GM18861 (cell line): ENCODE results near the gene NTMT2.
"Not testable (repeated sequence)": the region's sequence is repeated elsewhere in the genome, so short reads cannot be mapped to it uniquely, and the experiment has no call there.

ENCODE experiments used
- ATAC-seq: cut with Tn5 transposase; IDR thresholded peaks from one replicate; pipeline ENCODE4 v1.9.1; 2021; ENCODE audit not compliant: unreplicated experiment

Gene NTMT2

GRCh38 chr1:170156594-170156993 lies 10.8 kb downstream of the NTMT2 start:
- ATAC-seq: no peak

DNA sequence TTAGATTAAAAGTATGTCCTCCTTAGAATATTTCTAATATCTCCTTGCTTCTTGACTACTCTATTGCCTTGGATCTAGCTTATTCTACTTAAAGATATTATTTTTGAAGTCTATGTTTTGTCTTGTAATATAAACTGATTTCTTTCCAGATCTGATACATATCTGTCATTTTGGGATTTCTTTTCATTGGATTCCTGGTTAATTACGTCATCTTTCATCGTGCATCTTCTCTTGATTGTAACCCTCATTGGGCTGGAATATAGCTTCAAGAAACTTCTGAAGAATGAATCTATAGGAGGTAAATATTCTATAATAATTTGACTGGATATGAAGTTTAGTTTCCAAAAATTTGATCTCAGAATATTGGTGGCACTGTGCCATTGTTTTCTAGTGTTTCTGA lies 12.1 kb downstream of the NTMT2 start:
- ATAC-seq: no peak

GRCh38 chr1:170162459-170163246 lies 16.9 kb downstream of the NTMT2 start:
- no peak for ATAC-seq

- ATAC-seq: no peak
Measured at GRCh38 chr1:170164103-170164763, 18.5 kb downstream of the NTMT2 start.

- no peak for ATAC-seq
Measured at GRCh38 chr1:170166518-170167180, 20.9 kb downstream of the NTMT2 start.

DNA sequence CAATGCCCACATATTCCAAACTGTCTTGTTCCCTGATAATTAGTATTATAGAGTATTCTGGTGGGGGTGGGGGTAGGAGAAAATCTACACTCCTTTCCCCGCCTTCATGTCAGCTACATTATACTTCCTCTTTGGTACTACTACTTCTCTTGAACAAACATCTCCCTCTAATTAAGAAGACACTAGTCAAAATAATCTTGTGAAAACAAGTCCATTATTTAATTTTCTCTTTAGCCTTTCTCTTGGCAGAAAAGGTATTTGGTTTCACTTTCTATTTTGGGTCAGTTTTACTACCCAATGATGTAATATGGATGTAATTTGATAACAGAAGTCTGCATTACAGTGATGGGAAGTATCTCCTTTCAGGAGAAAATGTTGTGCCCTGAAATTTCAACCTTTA lies 22.5 kb downstream of the NTMT2 start:
- ATAC-seq: no peak

DNA sequence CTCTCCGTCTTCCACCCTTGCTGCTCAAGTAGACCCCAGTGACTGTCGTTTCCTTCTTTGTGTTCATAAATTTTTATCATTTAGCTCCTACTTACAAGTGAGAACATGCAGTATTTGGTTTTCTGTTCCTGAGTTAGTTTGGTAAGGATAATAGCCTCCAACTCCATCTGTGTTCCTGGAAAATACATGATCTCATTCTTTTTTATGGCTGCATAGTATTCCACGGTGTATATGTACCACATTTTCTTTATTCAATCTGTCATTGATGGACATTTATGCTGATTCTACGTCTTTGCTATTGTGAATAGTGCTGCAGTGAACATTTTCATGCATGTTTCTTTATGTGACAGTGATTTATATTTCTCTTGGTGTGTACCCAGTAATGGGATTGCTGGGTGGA lies 24.8 kb downstream of the NTMT2 start:
- not testable (repeated sequence) for ATAC-seq

GRCh38 chr1:170174395-170174794 lies 28.6 kb downstream of the NTMT2 start:
- no peak for ATAC-seq

- no peak for ATAC-seq
Measured at GRCh38 chr1:170175041-170175440, 29.3 kb downstream of the NTMT2 start.

DNA sequence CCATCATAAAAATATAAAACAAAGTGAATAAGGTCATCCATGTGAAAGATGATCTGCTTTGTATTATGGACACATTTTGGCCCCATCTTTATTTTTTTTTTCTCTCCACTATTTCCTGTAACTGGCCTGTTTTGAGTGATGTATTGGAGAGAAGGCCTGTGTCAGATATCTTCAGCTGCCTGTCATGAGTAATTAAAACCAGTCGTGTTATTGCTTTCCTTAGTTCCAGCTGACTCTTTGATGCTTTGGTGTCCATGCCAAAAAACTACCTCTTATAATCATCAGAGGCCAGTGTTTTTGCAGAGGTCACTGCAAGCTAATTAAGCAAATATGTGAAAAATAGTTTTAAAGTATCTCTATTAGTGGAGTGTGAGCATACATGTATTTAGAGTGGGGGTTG lies 29.7 kb downstream of the NTMT2 start:
- ATAC-seq: no peak

GRCh38 chr1:170176772-170177171 lies 31.0 kb downstream of the NTMT2 start:
- ATAC-seq: no peak

- no peak for ATAC-seq
Measured at GRCh38 chr1:170182442-170182841, 36.7 kb downstream of the NTMT2 start.

- ATAC-seq: no peak
Measured at GRCh38 chr1:170192546-170192945, 46.8 kb downstream of the NTMT2 start.

DNA sequence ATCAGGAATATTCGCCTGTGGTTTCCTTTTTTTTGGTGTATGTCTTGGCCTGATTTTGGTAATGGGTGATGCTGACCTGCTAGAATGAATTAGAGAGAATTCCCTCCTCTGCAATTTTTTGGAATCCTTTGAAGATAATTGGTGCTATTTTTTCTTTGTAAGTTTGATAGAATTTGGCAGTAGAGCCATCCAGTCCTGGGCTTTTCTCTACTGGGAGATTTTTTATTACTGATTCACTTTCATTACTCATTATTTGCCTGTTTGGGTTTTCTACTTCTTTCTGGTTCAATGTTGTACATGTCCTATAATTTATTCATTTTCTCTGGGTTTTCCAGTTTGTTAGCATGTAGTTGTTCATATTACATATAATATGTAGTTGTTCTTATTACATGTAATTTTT lies 48.7 kb downstream of the NTMT2 start:
- no peak for ATAC-seq

DNA sequence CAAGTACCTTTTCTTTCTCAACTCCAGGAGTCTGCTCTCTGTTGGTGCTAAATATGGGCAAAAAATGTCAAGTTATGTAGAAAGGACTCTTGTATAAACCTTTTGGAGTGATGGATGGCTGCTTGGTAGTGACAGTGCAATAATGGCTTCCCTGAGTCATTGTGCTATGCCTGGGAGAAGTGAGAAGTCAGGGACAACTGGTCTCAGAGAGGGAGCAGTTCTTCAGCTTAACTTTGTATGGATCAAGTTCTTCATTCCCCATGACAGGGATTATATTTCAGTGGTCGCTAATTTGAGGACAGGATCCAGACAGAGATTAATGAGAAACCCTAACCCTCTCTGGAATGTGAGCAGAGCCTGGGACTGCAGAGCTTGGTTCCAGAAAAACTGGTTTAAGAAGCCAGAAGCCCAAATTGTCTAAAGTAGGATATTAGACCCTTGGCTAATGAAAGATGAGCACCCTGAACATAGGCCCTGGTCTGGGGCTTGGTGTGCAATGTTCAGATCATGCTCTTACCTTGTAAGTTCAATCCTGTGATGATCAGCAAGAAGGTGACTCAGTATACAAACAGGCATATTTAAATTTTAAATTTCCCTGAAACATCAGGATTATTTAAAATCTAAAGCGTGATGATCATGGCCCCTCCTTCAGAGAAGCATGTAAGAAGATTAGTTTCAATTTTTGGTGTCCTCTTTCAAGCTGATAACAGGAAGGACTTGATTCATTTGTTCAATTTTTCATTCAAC lies 50.9 kb downstream of the NTMT2 start:
- ATAC-seq: no peak

- ATAC-seq: no peak
Measured at GRCh38 chr1:170198090-170198489, 52.3 kb downstream of the NTMT2 start.

GRCh38 chr1:170198584-170198983 lies 52.8 kb downstream of the NTMT2 start:
- ATAC-seq: no peak

DNA sequence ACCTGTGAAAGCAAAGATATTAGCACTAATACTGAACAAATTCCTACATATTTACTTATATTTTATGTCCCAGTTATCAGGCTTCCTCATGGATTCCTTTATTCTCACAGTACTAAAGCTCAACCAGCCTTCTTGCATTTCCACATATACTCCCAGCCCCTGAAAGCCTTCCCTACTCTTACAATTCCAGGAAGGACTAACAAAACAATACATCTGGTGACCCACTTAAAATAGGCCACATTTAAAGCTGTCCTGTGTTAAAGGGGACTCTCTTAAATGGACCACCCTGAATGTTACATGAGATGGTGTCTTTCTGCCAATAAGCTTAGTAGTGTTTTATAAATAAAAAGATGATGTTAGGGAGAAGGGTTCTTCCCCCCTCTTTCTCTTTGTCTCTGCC lies 54.4 kb downstream of the NTMT2 start:
- no peak for ATAC-seq

DNA sequence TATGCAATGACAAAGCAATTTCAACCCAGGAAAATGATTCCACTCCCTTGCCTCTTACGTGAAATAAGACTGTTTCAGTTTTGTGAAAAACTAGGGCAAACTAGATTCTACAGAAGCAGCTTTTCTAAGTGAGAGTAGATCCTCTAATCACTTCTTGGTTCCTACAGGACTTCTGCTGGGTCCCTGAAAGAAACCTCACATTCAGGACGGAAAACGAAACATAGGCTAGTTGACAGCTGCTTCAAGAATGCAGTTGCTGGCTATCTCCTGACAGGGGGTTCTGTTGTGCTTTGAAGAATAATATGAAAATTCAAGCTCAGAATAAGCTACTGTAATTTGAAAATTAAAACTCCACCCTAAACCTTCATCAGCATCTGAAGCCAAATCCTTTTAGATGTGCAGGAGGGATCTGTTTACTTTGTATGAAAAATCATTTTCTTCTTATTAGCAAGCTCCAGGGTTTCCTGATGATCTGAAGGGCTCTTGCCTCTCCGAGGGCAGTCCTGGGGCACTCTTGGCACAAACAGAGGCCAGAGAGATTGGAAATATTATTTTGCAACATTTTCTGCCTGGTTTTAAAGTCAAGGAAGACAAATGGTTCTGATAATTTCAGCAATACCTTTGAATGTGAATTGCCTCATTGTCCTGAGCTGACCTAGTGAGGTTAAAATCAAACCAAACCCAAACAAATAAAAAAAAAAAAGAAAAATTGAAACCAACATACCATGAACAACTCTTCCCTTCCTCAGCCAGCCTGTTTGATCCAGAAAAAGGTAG lies 55.0 kb downstream of the NTMT2 start:
- no peak for ATAC-seq

GRCh38 chr1:170203693-170204092 lies 57.9 kb downstream of the NTMT2 start:
- no peak for ATAC-seq

DNA sequence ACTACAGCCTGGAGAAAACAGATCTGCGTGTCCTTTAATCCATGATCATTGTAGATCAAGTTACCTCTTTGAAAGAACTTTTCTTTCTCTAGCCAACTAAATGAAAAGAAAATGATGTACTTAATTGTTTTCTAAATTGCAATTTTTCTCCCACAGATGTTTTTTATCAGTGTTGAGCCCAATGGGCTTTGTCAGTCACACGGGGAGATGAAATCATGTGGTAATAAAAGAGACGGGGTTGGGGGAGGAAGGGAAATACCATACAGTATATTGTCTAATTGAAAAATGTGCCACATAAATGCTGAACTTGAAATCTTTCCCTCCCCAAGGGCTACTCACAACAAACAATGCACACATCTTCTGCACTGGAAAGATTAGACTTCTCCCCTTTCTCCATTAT lies 58.4 kb downstream of the NTMT2 start:
- ATAC-seq: no peak
